Peyer's patch (tissue), 4 donors: ENCODE data around the gene RFLNA.

Source experiments
- POLR2A ChIP-seq, 2 donors: fragments of 450-650 bp; IDR thresholded peaks; one replicate each; pipeline ENCODE4 v1.5.1; 2017; ENCODE audit warnings: antibody characterized with exemption in 2 of 2, mild to moderate bottlenecking in 2 of 2, moderate library complexity in 2 of 2
- TF ChIP-seq, protein P1 (sequence below), 6 experiments: fragments of 450-650 bp in 4 of 6; fragments of 200-600 bp in 2 of 6; sonication (generic) in 1 of 6; IDR thresholded peaks; one replicate each; pipeline ENCODE4 v1.5.1; 2017 to 2019; ENCODE audit warnings: antibody characterized with exemption in 6 of 6, mild to moderate bottlenecking in 3 of 6, moderate library complexity in 1 of 6

DNA sequence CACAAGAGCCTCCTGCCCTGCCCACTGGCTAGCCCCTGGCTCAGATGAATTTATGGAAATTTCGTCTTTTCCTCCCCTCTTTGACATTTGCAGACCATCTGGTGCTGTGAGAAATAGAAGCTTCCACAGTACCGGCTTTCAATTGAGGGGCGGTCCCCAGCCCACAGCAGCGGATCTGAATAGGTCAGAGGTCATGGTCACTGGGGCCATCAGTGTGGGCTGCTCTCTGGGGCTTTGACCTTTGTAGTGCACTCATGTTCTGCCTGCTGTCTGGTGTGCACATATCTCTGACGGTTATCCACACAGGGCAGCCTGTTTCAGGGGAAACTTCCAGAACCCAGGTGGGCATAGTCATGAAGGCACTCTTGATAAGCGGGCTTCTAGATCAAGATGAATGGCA lies 2.5 kb upstream of the RFLNA start:
- TF ChIP-seq, protein P1, sequence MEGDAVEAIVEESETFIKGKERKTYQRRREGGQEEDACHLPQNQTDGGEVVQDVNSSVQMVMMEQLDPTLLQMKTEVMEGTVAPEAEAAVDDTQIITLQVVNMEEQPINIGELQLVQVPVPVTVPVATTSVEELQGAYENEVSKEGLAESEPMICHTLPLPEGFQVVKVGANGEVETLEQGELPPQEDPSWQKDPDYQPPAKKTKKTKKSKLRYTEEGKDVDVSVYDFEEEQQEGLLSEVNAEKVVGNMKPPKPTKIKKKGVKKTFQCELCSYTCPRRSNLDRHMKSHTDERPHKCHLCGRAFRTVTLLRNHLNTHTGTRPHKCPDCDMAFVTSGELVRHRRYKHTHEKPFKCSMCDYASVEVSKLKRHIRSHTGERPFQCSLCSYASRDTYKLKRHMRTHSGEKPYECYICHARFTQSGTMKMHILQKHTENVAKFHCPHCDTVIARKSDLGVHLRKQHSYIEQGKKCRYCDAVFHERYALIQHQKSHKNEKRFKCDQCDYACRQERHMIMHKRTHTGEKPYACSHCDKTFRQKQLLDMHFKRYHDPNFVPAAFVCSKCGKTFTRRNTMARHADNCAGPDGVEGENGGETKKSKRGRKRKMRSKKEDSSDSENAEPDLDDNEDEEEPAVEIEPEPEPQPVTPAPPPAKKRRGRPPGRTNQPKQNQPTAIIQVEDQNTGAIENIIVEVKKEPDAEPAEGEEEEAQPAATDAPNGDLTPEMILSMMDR (IDR thresholded peaks at IDR 0.05): no peak
- no peak for TF ChIP-seq POLR2A (IDR thresholded peaks at IDR 0.05)
